Vagina (tissue), 2 donors: ENCODE data around the gene SEC24C. TPM values are rescaled to one million over a fixed set of nuclear protein-coding genes. Genes with fewer than 3 reads are reported as not detected.
A peak's percentile ranks its signal among the peaks of the same experiment; 100 is the strongest.

ENCODE experiments used
- DNase-seq, 2 donors: peaks; one replicate each; pipeline ENCODE4 v3.0.0-alpha.2; 2017; ENCODE audit errors: extremely low spot score in 2 of 2
- H3K27ac ChIP-seq: fragments of 200-600 bp; sonication (generic); one replicate; pipeline ENCODE4 v1.5.1; 2019
- H3K27me3 ChIP-seq: fragments of 200-600 bp; sonication (generic); one replicate; pipeline ENCODE4 v1.5.1; 2019
- H3K36me3 ChIP-seq, 2 donors: fragments of 200-600 bp; sonication (generic); one replicate each; pipeline ENCODE4 v1.5.1; 2017 to 2019
- H3K4me1 ChIP-seq: fragments of 200-600 bp; sonication (generic); one replicate; pipeline ENCODE4 v1.5.1; 2019
- H3K4me3 ChIP-seq, 2 donors: fragments of 200-600 bp; sonication (generic); 1 replicate in 1 of 2; 2 replicates in 1 of 2; pipeline ENCODE4 v1.5.1; 2016 to 2019
- H3K9me3 ChIP-seq: fragments of 200-600 bp; sonication (generic); one replicate; pipeline ENCODE4 v1.5.1; 2019
- CTCF ChIP-seq, 3 experiments: fragments of 450-650 bp in 2 of 3; fragments of 200-600 bp in 1 of 3; sonication (generic) in 1 of 3; IDR thresholded peaks; one replicate each; pipeline ENCODE4 v1.5.1; 2017 to 2019; ENCODE audit warnings: antibody characterized with exemption in 3 of 3, mild to moderate bottlenecking in 2 of 3, moderate library complexity in 2 of 3
- POLR2A ChIP-seq, 2 donors: fragments of 450-650 bp; IDR thresholded peaks; one replicate each; pipeline ENCODE4 v1.6.1; 2017; ENCODE audit warnings: antibody characterized with exemption in 2 of 2, mild to moderate bottlenecking in 2 of 2, moderate library complexity in 2 of 2
- POLR2AphosphoS5 ChIP-seq, 2 donors: sonication (generic); formaldehyde crosslinking; IDR thresholded peaks; one replicate each; pipeline ENCODE4 v1.9.0; 2017; ENCODE audit warnings: antibody characterized with exemption in 2 of 2, mild to moderate bottlenecking in 2 of 2, low read depth in 1 of 2; ENCODE audit not compliant: insufficient read depth in 1 of 2
- intact Hi-C: fragments of 100-400 bp; cut with DNase I; formaldehyde crosslinking; loops from one replicate; pipeline ENCODE4 v1.15.1; 2023
- total RNA-seq: library from RNA; depleted of rRNA; stranded (reverse); fragments of >200 nt; gene quantifications from one replicate; pipeline ENCODE4 v1.2.3, GENCODE V29; 2016

SEC24C gene
- total RNA-seq, 1 donor from 2014 or later: 47.9 TPM

GRCh38 chr10:73780966-73781365, 36.8 kb downstream of the SEC24C start:
- TF ChIP-seq CTCF (IDR thresholded peaks at IDR 0.05): no peak
- no peak for TF ChIP-seq POLR2A (IDR thresholded peaks at IDR 0.05)
- Histone ChIP-seq H3K4me3 (peak overlapping the region; percentile 74 to 95), H3K27me3 (no peaks in the 10 kb centered on the region), H3K36me3 (peaks cover 0 to 2% of the 10 kb centered on the region in 2 donors), H3K27ac (peak overlapping the region; percentile 96), H3K4me1 (peaks cover 36% of the 10 kb centered on the region), H3K9me3 (no peaks in the 10 kb centered on the region)
- intact Hi-C loops: no loop called here
- no peak for DNase-seq

- H3K4me3 ChIP-seq: peak overlapping the region; percentile 74 to 95
- H3K27me3 ChIP-seq: no peaks in the 10 kb centered on the region
- H3K4me1 ChIP-seq: peaks cover 37% of the 10 kb centered on the region
- no peaks in the 10 kb centered on the region for H3K9me3 ChIP-seq
- TF ChIP-seq POLR2A (IDR thresholded peaks at IDR 0.05): no peak
- TF ChIP-seq POLR2AphosphoS5 (IDR thresholded peaks at IDR 0.05; ENCODE audit: insufficient read depth in 1 of 2, low read depth in 1 of 2): no peak
- TF ChIP-seq CTCF (IDR thresholded peaks at IDR 0.05): no peak
- peak overlapping the region; percentile 96 for H3K27ac ChIP-seq
- intact Hi-C loops: no loop called here
- no peaks in the 10 kb centered on the region for H3K36me3 ChIP-seq
- no peak for DNase-seq
Observed at GRCh38 chr10:73781548-73781878, 37.3 kb downstream of the SEC24C start.

GRCh38 chr10:73781879-73782748, 37.9 kb downstream of the SEC24C start, which contains the start of gene CHCHD1:
CHCHD1 (plus strand) TSS chr10:73782048; CDS start chr10:73782076, 28 bp downstream.
- TF ChIP-seq CTCF (IDR thresholded peaks at IDR 0.05): no peak
- peak in 1 of 2 donors; percentile 30 for TF ChIP-seq POLR2A (IDR thresholded peaks at IDR 0.05)
- peak; percentile 91 to 92 for TF ChIP-seq POLR2AphosphoS5 (IDR thresholded peaks at IDR 0.05; ENCODE audit: insufficient read depth in 1 of 2, low read depth in 1 of 2)
- no peaks in the 10 kb centered on the region for H3K27me3 ChIP-seq
- H3K4me3 ChIP-seq: peak within 1 kb of the TSS; percentile 74 to 95
- no peaks in the 10 kb centered on the region for H3K36me3 ChIP-seq
- H3K9me3 ChIP-seq: no peaks in the 10 kb centered on the region
- intact Hi-C loops: no loop called here
- peak in 1 of 2 donors; percentile 94 for DNase-seq
- H3K4me1 ChIP-seq: peaks cover 43% of the 10 kb centered on the region
- H3K27ac ChIP-seq: peak within 1 kb of the TSS; percentile 96

GRCh38 chr10:73782749-73783085, 38.5 kb downstream of the SEC24C start:
- peaks cover 49% of the 10 kb centered on the region for H3K4me1 ChIP-seq
- no peak for DNase-seq
- intact Hi-C loops: no loop called here
- H3K27me3 ChIP-seq: no peaks in the 10 kb centered on the region
- peak overlapping the region; percentile 96 for H3K27ac ChIP-seq
- H3K36me3 ChIP-seq: no peaks in the 10 kb centered on the region
- no peaks in the 10 kb centered on the region for H3K9me3 ChIP-seq
- peak overlapping the region; percentile 74 to 95 for H3K4me3 ChIP-seq
- TF ChIP-seq POLR2A (IDR thresholded peaks at IDR 0.05): no peak
- no peak for TF ChIP-seq POLR2AphosphoS5 (IDR thresholded peaks at IDR 0.05; ENCODE audit: insufficient read depth in 1 of 2, low read depth in 1 of 2)
- TF ChIP-seq CTCF (IDR thresholded peaks at IDR 0.05): no peak

GRCh38 chr10:73785211-73785720, 41.1 kb downstream of the SEC24C start, which contains the start of gene ZSWIM8:
ZSWIM8 (plus strand) TSS chr10:73785606; CDS start chr10:73785879, 273 bp downstream.
- peaks cover 59% of the 10 kb centered on the region for H3K4me1 ChIP-seq
- TF ChIP-seq CTCF (IDR thresholded peaks at IDR 0.05) (peak in 1 of 3 experiments; percentile 10), POLR2A (IDR thresholded peaks at IDR 0.05) (peak in 1 of 2 donors; percentile 73), POLR2AphosphoS5 (IDR thresholded peaks at IDR 0.05; ENCODE audit: insufficient read depth in 1 of 2, low read depth in 1 of 2) (peak; percentile 95 to 100)

More at GRCh38 chr10:73785211-73785720, 41.1 kb downstream of the SEC24C start, which contains the start of gene ZSWIM8:
- intact Hi-C loops: no loop called here
- peak within 1 kb of the TSS; percentile 64 to 92 for H3K4me3 ChIP-seq
- H3K9me3 ChIP-seq: no peaks in the 10 kb centered on the region
- H3K27ac ChIP-seq: peak within 1 kb of the TSS; percentile 81
- DNase-seq: peak in 1 of 2 donors; percentile 96
- H3K36me3 ChIP-seq: peaks cover 0 to 17% of the 10 kb centered on the region in 2 donors
- no peaks in the 10 kb centered on the region for H3K27me3 ChIP-seq
